Endothelial cell of umbilical vein (primary cell): ENCODE results near the gene FOXL3. TPM values are rescaled to one million over a fixed set of nuclear protein-coding genes. Genes with fewer than 3 reads are reported as not detected.

ENCODE experiments used
- BruUV-seq: library from RNA; stranded (reverse); fragments of 400-500 nt; replicated peaks from 2 replicates; lab custom pipeline; 2021; lab: Mats Ljungman, UMichigan
- CTCF ChIA-PET: fragments of 300-600, 350-600 bp; sonication (Branson Sonifier 250); formaldehyde crosslinking; loops from one replicate; lab custom pipeline; 2021; ENCODE audit warnings: antibody characterized with exemption, inconsistent platforms; lab: Charles Lee
- POLR2A ChIA-PET: fragments of 300-600, 350-600 bp; sonication (Branson Sonifier 250); formaldehyde crosslinking; loops from one replicate; lab custom pipeline; 2021; ENCODE audit warnings: antibody characterized with exemption, inconsistent platforms; lab: Charles Lee
- DNase-seq: peaks from one replicate; pipeline ENCODE4 v3.0.0-alpha.2; 2011; ENCODE audit warnings: low read depth, low spot score
- FAIRE-seq: peaks from 2 replicates; lab custom pipeline; 2011; peaks lifted over from hg19 to GRCh38; lab: Jason Lieb, UNC
- H2AFZ ChIP-seq: 2 replicates; pipeline ENCODE4 v1.6.0; 2012; ENCODE audit warnings: low read depth, low read length, control low read depth, inconsistent platforms
- H3K27ac ChIP-seq: 2 replicates; pipeline ENCODE4 v1.5.1; 2011; ENCODE audit warnings: low read depth, mild to moderate bottlenecking, control low read depth, low read length, moderate library complexity; ENCODE audit not compliant: insufficient read depth
- H3K27me3 ChIP-seq, 2 experiments: 2 replicates each; pipeline versions ENCODE4 v1.6.0 to v1.6.1; 2011; ENCODE audit warnings: low read length in 2 of 2, mixed read lengths in 1 of 2; ENCODE audit not compliant: control insufficient read depth in 2 of 2, insufficient read depth in 2 of 2
- H3K36me3 ChIP-seq, 2 experiments: 2 replicates in 1 of 2; 3 replicates in 1 of 2; pipeline ENCODE4 v1.5.1; 2011; ENCODE audit warnings: low read length in 2 of 2, mild to moderate bottlenecking in 1 of 2, moderate library complexity in 1 of 2; ENCODE audit not compliant: control insufficient read depth in 2 of 2, insufficient read depth in 2 of 2; ENCODE audit errors: extremely low read depth in 1 of 2
- H3K4me1 ChIP-seq: 3 replicates; pipeline ENCODE4 v1.5.1; 2011; ENCODE audit warnings: mild to moderate bottlenecking, low read length; ENCODE audit not compliant: control insufficient read depth, insufficient read depth; ENCODE audit errors: extremely low read depth
- H3K4me2 ChIP-seq: 2 replicates; pipeline ENCODE4 v1.6.1; 2011; ENCODE audit warnings: low read length, control low read depth, mixed read lengths; ENCODE audit not compliant: insufficient read depth
- H3K4me3 ChIP-seq, 3 experiments: fragments of 200-600 bp in 1 of 3; sonication (generic), shearing (Covaris generic) in 1 of 3; replicated peaks in 1 of 3; 2 replicates each; pipeline ENCODE4 v1.5.1; 2011 to 2016; ENCODE audit warnings: control low read depth in 3 of 3, low read length in 3 of 3, mild to moderate bottlenecking in 2 of 3, inconsistent platforms in 1 of 3, low read depth in 1 of 3, moderate library complexity in 1 of 3; ENCODE audit not compliant: insufficient read depth in 1 of 3
- H3K79me2 ChIP-seq: 2 replicates; pipeline ENCODE4 v1.6.0; 2012; ENCODE audit warnings: low read length, inconsistent platforms; ENCODE audit not compliant: control insufficient read depth, insufficient read depth
- H3K9ac ChIP-seq: replicated peaks from 2 replicates; pipeline ENCODE3; 2011; ENCODE audit warnings: low read length, control low read depth; ENCODE audit not compliant: insufficient read depth; ENCODE audit errors: extremely low read depth
- H3K9me1 ChIP-seq: replicated peaks from 3 replicates; pipeline ENCODE4 v1.6.0; 2011; ENCODE audit warnings: mild to moderate bottlenecking, low read length; ENCODE audit not compliant: control insufficient read depth, insufficient read depth; ENCODE audit errors: extremely low read depth
- H3K9me3 ChIP-seq: replicated peaks from 2 replicates; pipeline ENCODE4 v1.5.1; 2012; ENCODE audit warnings: low read length, inconsistent platforms; ENCODE audit not compliant: control insufficient read depth, insufficient read depth
- H4K20me1 ChIP-seq: replicated peaks from 2 replicates; pipeline ENCODE3; 2011; ENCODE audit warnings: mild to moderate bottlenecking, low read length; ENCODE audit not compliant: control insufficient read depth, insufficient read depth; ENCODE audit errors: extremely low read depth
- CTCF ChIP-seq, 2 donors: IDR thresholded peaks; 1 replicate in 1 of 2; 2 replicates in 1 of 2; pipeline ENCODE4 v1.5.1; 2011; ENCODE audit warnings: low read length in 2 of 2, mild to moderate bottlenecking in 2 of 2, moderate library complexity in 2 of 2, control low read depth in 1 of 2, inconsistent platforms in 1 of 2, low read depth in 1 of 2; ENCODE audit not compliant: insufficient read depth in 1 of 2; ENCODE audit errors: extremely low read depth in 1 of 2
- EZH2 ChIP-seq: IDR thresholded peaks from 2 replicates; pipeline ENCODE4 v1.6.1; 2012; ENCODE audit warnings: borderline replicate concordance, low read depth, mild to moderate bottlenecking, moderate library complexity, low read length, inconsistent platforms; ENCODE audit not compliant: severe bottlenecking
- FOS ChIP-seq: IDR thresholded peaks from 2 replicates; pipeline ENCODE4 v1.6.1; 2011; ENCODE audit warnings: mild to moderate bottlenecking, low read length, moderate library complexity, borderline replicate concordance; ENCODE audit not compliant: insufficient read depth
- GATA2 ChIP-seq: IDR thresholded peaks from 2 replicates; pipeline ENCODE4 v1.7.0; 2011; ENCODE audit warnings: low read depth, mild to moderate bottlenecking, moderate library complexity, mixed read lengths, low read length; ENCODE audit not compliant: insufficient read length, insufficient read depth
- JUN ChIP-seq: IDR thresholded peaks from 2 replicates; pipeline ENCODE4 v1.6.1; 2011; ENCODE audit warnings: borderline replicate concordance, low read depth; ENCODE audit not compliant: insufficient read length, insufficient read depth
- MAX ChIP-seq: IDR thresholded peaks from 2 replicates; pipeline ENCODE4 v1.6.1; 2011; ENCODE audit not compliant: insufficient read depth, insufficient read length
- MYC ChIP-seq: IDR thresholded peaks from one replicate; pipeline ENCODE4 v1.6.1; 2011; ENCODE audit warnings: mild to moderate bottlenecking, low read depth, low read length
- POLR2A ChIP-seq: IDR thresholded peaks from 2 replicates; pipeline ENCODE4 v1.6.1; 2012; ENCODE audit warnings: low read depth, mild to moderate bottlenecking, control low read depth, low read length
- POLR2AphosphoS5 ChIP-seq: IDR thresholded peaks from 2 replicates; pipeline ENCODE4 v1.6.1; 2012; ENCODE audit warnings: low read depth, mild to moderate bottlenecking, control low read depth, low read length, moderate library complexity; ENCODE audit not compliant: insufficient read depth
- dilution Hi-C: fragments of 300-500 bp; cut with MboI; formaldehyde crosslinking; loops from one replicate; pipeline ENCODE4 v1.15.0; 2019; ENCODE audit warnings: low sequenced_read_pairs; ENCODE audit not compliant: extremely low pct_ligation_motif_present
- intact Hi-C: fragments of 100-400 bp; cut with micrococcal nuclease; formaldehyde crosslinking; loops from one replicate; pipeline ENCODE4 v1.10.0; 2022
- polyA plus RNA-seq, 4 experiments: library from polyadenylated mRNA; depleted of rRNA in 3 of 4; stranded (reverse) in 3 of 4; unstranded in 1 of 4; fragments of >200 nt; gene quantifications; 2 replicates each; pipeline versions ENCODE4 v1.2.1 to v1.2.3, GENCODE V29; 2011 to 2012; ENCODE audit warnings: missing spikeins in 1 of 4
- total RNA-seq: library from RNA; stranded (reverse); gene quantifications from 2 replicates; pipeline ENCODE4 v1.2.3, GENCODE V29; 2021

FOXL3 gene
- total and polyA plus RNA-seq, 2 donors (not counting 3 experiments of a cell fraction or from before 2014, with no cell fraction given): not detected

- H3K4me2 ChIP-seq: no peak overlapping the region
- dilution Hi-C loops: no loop called here
- POLR2A ChIA-PET: no interaction called here
Measured at GRCh38 chr7:299628-300027, 9.7 kb downstream of the FOXL3 start.

More at GRCh38 chr7:299628-300027, 9.7 kb downstream of the FOXL3 start:
- H3K4me1 ChIP-seq: no peaks in the 10 kb centered on the region
- no peak for FAIRE-seq
- no peak for DNase-seq
- BruUV-seq: no TSS peak
- intact Hi-C loops: no loop called here
- no peak overlapping the region for H3K9ac ChIP-seq
- no peak overlapping the region for H3K4me3 ChIP-seq
- H3K36me3 ChIP-seq: no peaks in the 10 kb centered on the region
- H2AFZ ChIP-seq: no peak overlapping the region
- H4K20me1 ChIP-seq: no peaks in the 10 kb centered on the region
- H3K27ac ChIP-seq: no peak overlapping the region
- no peak for TF ChIP-seq GATA2
- TF ChIP-seq EZH2: no peak
- TF ChIP-seq MAX: no peak
- TF ChIP-seq MYC: no peak
- no peak for TF ChIP-seq POLR2AphosphoS5
- TF ChIP-seq CTCF (IDR thresholded peaks at IDR 0.05; ENCODE audit: extremely low read depth in 1 of 2, insufficient read depth in 1 of 2, low read depth in 1 of 2, low read length in 2 of 2): no peak
- TF ChIP-seq POLR2A: no peak
- no peak for TF ChIP-seq FOS
- TF ChIP-seq JUN: no peak
- H3K79me2 ChIP-seq: no peaks in the 10 kb centered on the region
- CTCF ChIA-PET: no interaction called here
- no peaks in the 10 kb centered on the region for H3K27me3 ChIP-seq
- no peaks in the 10 kb centered on the region for H3K9me3 ChIP-seq
- H3K9me1 ChIP-seq: no peaks in the 10 kb centered on the region
